Thyroid gland (tissue), 4 donors: Measurements from ENCODE around the gene FOXN4.

Experiments
- POLR2A ChIP-seq, 2 donors: fragments of 450-650 bp; IDR thresholded peaks; one replicate each; pipeline ENCODE4 v1.6.1; 2017; ENCODE audit warnings: antibody characterized with exemption in 2 of 2, mild to moderate bottlenecking in 2 of 2, moderate library complexity in 1 of 2
- TF ChIP-seq, protein P1 (sequence below), 6 experiments: fragments of 200-600 bp in 3 of 6; fragments of 450-650 bp in 3 of 6; sonication (generic) in 3 of 6; IDR thresholded peaks; one replicate each; pipeline ENCODE4 v1.5.1; 2016 to 2019; ENCODE audit warnings: antibody characterized with exemption in 6 of 6, mild to moderate bottlenecking in 2 of 6, inconsistent platforms in 1 of 6, moderate library complexity in 1 of 6

DNA sequence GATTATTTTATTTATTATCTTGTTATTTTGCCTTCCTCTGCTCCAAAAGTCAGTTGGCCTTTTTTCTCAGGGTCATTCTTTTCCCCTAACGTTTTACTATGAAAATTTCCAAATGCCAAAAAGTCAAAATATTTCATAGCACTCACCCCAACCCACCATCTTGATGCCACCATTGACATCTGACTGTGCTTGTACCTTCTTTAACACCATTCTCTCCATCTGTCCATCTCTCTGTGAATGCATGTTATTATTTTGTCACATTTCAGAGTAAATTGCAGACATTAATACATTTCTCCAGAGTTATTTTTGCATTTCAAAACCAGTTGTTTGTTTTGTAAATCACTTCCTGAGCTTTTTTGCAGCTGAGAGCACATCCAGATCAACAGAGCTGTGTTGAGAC is 38.6 kb downstream of the FOXN4 start:
- TF ChIP-seq, protein P1, sequence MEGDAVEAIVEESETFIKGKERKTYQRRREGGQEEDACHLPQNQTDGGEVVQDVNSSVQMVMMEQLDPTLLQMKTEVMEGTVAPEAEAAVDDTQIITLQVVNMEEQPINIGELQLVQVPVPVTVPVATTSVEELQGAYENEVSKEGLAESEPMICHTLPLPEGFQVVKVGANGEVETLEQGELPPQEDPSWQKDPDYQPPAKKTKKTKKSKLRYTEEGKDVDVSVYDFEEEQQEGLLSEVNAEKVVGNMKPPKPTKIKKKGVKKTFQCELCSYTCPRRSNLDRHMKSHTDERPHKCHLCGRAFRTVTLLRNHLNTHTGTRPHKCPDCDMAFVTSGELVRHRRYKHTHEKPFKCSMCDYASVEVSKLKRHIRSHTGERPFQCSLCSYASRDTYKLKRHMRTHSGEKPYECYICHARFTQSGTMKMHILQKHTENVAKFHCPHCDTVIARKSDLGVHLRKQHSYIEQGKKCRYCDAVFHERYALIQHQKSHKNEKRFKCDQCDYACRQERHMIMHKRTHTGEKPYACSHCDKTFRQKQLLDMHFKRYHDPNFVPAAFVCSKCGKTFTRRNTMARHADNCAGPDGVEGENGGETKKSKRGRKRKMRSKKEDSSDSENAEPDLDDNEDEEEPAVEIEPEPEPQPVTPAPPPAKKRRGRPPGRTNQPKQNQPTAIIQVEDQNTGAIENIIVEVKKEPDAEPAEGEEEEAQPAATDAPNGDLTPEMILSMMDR (IDR thresholded peaks at IDR 0.05), result no peak
- no peak for TF ChIP-seq POLR2A (IDR thresholded peaks at IDR 0.05)
